ENCODE data around the gene KCNIP3.

DNA sequence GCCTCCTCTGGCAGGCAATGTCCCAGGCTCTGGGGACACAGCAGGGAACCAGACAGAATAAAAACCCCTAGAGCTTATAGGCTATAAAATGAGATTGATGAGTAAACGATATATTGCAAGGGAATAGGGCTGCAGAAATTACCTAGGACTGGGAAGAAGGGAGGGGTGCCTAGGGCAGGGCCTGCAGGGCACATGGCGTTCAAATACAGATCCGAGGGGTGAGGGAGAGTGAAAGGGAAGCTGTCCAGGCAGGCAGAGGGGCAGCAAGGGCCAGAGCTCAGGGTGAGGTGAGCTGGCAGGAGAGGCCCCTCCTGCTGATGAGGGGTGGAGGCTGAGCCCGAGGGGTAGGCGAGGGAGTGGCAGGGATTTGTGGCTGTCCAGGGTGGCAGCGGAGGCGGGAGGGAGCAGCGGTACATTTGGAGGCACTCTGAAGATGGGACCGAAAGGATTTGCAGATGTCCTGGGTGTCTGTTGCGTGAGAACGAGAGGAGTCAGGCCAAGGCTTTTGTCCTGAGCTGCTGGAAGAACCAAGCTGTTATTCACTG is 33.7 kb downstream of the KCNIP3 start:
- no peak for TF ChIP-seq CTCF (IDR thresholded peaks at IDR 0.05)
- TF ChIP-seq EZH2 (IDR thresholded peaks at IDR 0.05; ENCODE audit: borderline replicate concordance, insufficient read depth, low read depth, low read length, poor library complexity, severe bottlenecking), result no peak

Data from B cell (primary cell).